Sigmoid colon (tissue), 7 donors: ENCODE results near the gene CD44. TPM values are rescaled to one million over a fixed set of nuclear protein-coding genes. Genes with fewer than 3 reads are reported as not detected.

Experiments
- DNase-seq: peaks from one replicate; pipeline ENCODE4 v3.0.0-alpha.2; 2019
- H3K27ac ChIP-seq, 4 donors: fragments of 200-600 bp; sonication (generic); one replicate each; pipeline ENCODE4 v1.5.1; 2016 to 2019; ENCODE audit warnings: mild to moderate bottlenecking in 1 of 4
- H3K27me3 ChIP-seq, 3 donors: fragments of 200-600 bp; sonication (generic); one replicate each; pipeline ENCODE4 v1.5.1; 2019; ENCODE audit warnings: mild to moderate bottlenecking in 1 of 3
- H3K36me3 ChIP-seq, 4 donors: fragments of 200-600 bp; sonication (generic); one replicate each; pipeline ENCODE4 v1.5.1; 2016 to 2019
- H3K4me1 ChIP-seq, 4 donors: fragments of 200-600 bp; sonication (generic); one replicate each; pipeline ENCODE4 v1.5.1; 2017 to 2019
- H3K4me3 ChIP-seq, 4 donors: fragments of 200-600 bp; sonication (generic); one replicate each; pipeline ENCODE4 v1.5.1; 2017 to 2019; ENCODE audit warnings: mild to moderate bottlenecking in 2 of 4, moderate library complexity in 1 of 4
- H3K9me3 ChIP-seq, 4 donors: fragments of 200-600 bp in 3 of 4; sonication (generic) in 3 of 4; one replicate each; pipeline versions ENCODE4 v1.5.1 to v1.6.1; 2013 to 2019
- CTCF ChIP-seq, 4 experiments: fragments of 450-650 bp in 3 of 4; fragments of 200-600 bp in 1 of 4; IDR thresholded peaks; one replicate each; pipeline ENCODE4 v1.5.1; 2016 to 2019; ENCODE audit warnings: antibody characterized with exemption in 4 of 4, mild to moderate bottlenecking in 3 of 4, moderate library complexity in 2 of 4
- EP300 ChIP-seq, 4 donors: sonication (generic); formaldehyde crosslinking; IDR thresholded peaks; one replicate each; pipeline ENCODE4 v1.6.1; 2017; ENCODE audit warnings: antibody characterized with exemption in 4 of 4
- POLR2A ChIP-seq, 2 donors: fragments of 450-650 bp; IDR thresholded peaks; one replicate each; pipeline ENCODE4 v1.6.1; 2016; ENCODE audit warnings: antibody characterized with exemption in 2 of 2, mild to moderate bottlenecking in 2 of 2, moderate library complexity in 2 of 2
- POLR2AphosphoS5 ChIP-seq, 4 donors: sonication (generic); formaldehyde crosslinking; IDR thresholded peaks; one replicate each; pipeline ENCODE4 v1.6.1; 2017; ENCODE audit warnings: antibody characterized with exemption in 4 of 4
- WGBS, 2 donors: extraction: QIAGEN DNeasy Blood & Tissue Kit; methylation state at CpG; one replicate each; pipeline ENCODE4 v1.1.7; 2013; 5-methylcytosine and 5-hydroxymethylcytosine counted together
- intact Hi-C: fragments of 100-400 bp; cut with DNase I; formaldehyde crosslinking; loops from one replicate; pipeline ENCODE4 v1.15.1; 2023
- polyA plus RNA-seq, 3 donors: library from polyadenylated mRNA; stranded (reverse); fragments of 200-250 nt; gene quantifications; one replicate each; pipeline ENCODE4 v1.2.3, GENCODE V29; 2013
- total RNA-seq, 4 donors: library from RNA; depleted of rRNA; stranded (reverse); fragments of >200 nt; gene quantifications; one replicate each; pipeline ENCODE4 v1.1.0, GENCODE V29; 2016
- donor health status: healthy with polysubstance abuse.
- donor health status: Bipolar disorder and iron deficiency.
- donor health status: healthy.

CD44 gene
- total and polyA plus RNA-seq, 7 donors: 28.4 to 228 (median 76.4) TPM

DNA sequence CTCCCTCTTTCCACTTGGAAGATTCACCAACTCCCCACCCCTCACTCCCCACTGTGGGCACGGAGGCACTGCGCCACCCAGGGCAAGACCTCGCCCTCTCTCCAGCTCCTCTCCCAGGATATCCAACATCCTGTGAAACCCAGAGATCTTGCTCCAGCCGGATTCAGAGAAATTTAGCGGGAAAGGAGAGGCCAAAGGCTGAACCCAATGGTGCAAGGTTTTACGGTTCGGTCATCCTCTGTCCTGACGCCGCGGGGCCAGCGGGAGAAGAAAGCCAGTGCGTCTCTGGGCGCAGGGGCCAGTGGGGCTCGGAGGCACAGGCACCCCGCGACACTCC, 397 bp upstream of the CD44 start:
- Histone ChIP-seq H3K4me1 (peaks cover 0 to 49% (median 42%) of the 10 kb centered on the region in 4 donors), H3K36me3 (no peaks in the 10 kb centered on the region), H3K4me3 (peak overlapping the region; percentile 65 to 90 (median 82)), H3K9me3 (no peaks in the 10 kb centered on the region), H3K27ac (peak overlapping the region; percentile 81 to 94 (median 92)), H3K27me3 (no peaks in the 10 kb centered on the region)
- TF ChIP-seq POLR2A (IDR thresholded peaks at IDR 0.05) (no peak), POLR2AphosphoS5 (IDR thresholded peaks at IDR 0.05) (no peak), CTCF (IDR thresholded peaks at IDR 0.05) (no peak), EP300 (IDR thresholded peaks at IDR 0.05) (no peak)
- 4 to 9% methylated on average over 16 of the region's 16 CpGs for WGBS, 2 donors
- intact Hi-C loops: loop anchor here (5.0 to 10.0 kb wide), 2 partner anchors 164 to 224 kb away; partner anchors contain the start of genes APIP and PDHX
- no peak for DNase-seq

GRCh38 chr11:35139722-35140282, 831 bp downstream of the CD44 start:
- Histone ChIP-seq H3K4me1 (peaks cover 0 to 61% (median 54%) of the 10 kb centered on the region in 4 donors), H3K27me3 (no peaks in the 10 kb centered on the region), H3K36me3 (no peaks in the 10 kb centered on the region), H3K9me3 (no peaks in the 10 kb centered on the region), H3K27ac (peak overlapping the region; percentile 81 to 94 (median 92)), H3K4me3 (peak overlapping the region; percentile 65 to 90 (median 82))
- intact Hi-C loops: loop anchor here (2.0 to 10.0 kb wide), 5 partner anchors 38 to 225 kb away; partner anchors contain the start of genes APIP and PDHX
- TF ChIP-seq POLR2A (IDR thresholded peaks at IDR 0.05) (no peak), EP300 (IDR thresholded peaks at IDR 0.05) (no peak), CTCF (IDR thresholded peaks at IDR 0.05) (no peak), POLR2AphosphoS5 (IDR thresholded peaks at IDR 0.05) (peak in 1 of 4 donors; percentile 45)
- WGBS, 2 donors: 1 to 3% methylated on average over 8 of the region's 8 CpGs
- no peak for DNase-seq

DNA sequence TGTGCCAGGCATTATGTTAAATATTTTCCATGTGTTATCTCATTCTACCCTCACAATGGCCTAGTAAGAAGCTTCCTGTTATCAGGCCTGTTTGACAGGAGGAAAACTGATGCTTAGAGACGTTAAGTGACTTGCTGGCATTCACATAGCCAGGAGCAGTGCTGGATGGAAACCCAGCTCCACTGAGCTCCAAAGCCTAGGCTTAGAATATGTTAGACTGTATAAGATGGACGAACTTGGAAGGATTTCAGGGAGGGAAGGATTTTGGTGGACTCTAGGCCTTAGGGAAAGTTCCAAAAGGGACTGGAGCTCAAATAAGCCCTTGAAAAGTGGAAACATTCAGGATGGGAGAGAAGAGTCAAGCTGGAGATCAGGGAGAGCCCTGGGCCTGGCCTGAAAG, 2.1 kb downstream of the CD44 start:
- no peak for DNase-seq
- 19 to 26% methylated on average over 2 of the region's 2 CpGs for WGBS, 2 donors
- Histone ChIP-seq H3K27ac (peak overlapping the region; percentile 81 to 94 (median 92)), H3K9me3 (no peaks in the 10 kb centered on the region), H3K36me3 (no peaks in the 10 kb centered on the region), H3K27me3 (no peaks in the 10 kb centered on the region), H3K4me3 (peak overlapping the region; percentile 65 to 90 (median 82)), H3K4me1 (peaks cover 0 to 74% (median 62%) of the 10 kb centered on the region in 4 donors)
- intact Hi-C loops: loop anchor here (2.0 to 5.0 kb wide), 3 partner anchors 39 to 101 kb away; no protein-coding TSS in a partner anchor
- TF ChIP-seq POLR2A (IDR thresholded peaks at IDR 0.05) (no peak), EP300 (IDR thresholded peaks at IDR 0.05) (no peak), POLR2AphosphoS5 (IDR thresholded peaks at IDR 0.05) (no peak), CTCF (IDR thresholded peaks at IDR 0.05) (no peak)

DNA sequence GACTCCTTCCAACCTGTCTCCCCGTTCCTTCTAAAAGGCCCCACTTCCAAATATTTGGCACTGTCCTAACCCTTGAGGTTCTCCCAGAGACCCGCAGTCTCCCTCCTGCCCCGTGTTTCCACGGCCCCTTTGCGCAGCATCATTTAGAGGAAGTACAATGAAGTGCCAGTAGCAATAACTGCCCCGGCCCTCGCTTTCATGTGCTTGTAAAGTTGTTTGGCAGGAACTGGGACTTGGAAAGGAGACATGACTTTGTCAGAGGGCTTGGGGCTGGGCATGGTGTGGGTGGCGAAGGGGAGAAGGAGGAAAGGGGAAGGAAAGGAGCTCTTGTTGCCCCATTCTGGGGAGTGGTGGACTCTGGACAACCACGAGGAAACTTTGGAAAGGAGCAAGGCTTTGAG, 2.6 kb downstream of the CD44 start:
- Histone ChIP-seq H3K4me1 (peaks cover 0 to 79% (median 64%) of the 10 kb centered on the region in 4 donors), H3K36me3 (no peaks in the 10 kb centered on the region), H3K27me3 (no peaks in the 10 kb centered on the region), H3K4me3 (peak overlapping the region in 3 of 4 donors; percentile 65 to 90 (median 77)), H3K27ac (peak overlapping the region; percentile 81 to 94 (median 92)), H3K9me3 (no peaks in the 10 kb centered on the region)
- 4 to 13% methylated on average over 9 of the region's 9 CpGs for WGBS, 2 donors
- intact Hi-C loops: loop anchor here (2.0 to 5.0 kb wide), 3 partner anchors 39 to 101 kb away; no protein-coding TSS in a partner anchor
- TF ChIP-seq POLR2AphosphoS5 (IDR thresholded peaks at IDR 0.05): peak in 3 of 4 donors; percentile 36 to 54 (median 41)
- TF ChIP-seq CTCF (IDR thresholded peaks at IDR 0.05): no peak
- TF ChIP-seq POLR2A (IDR thresholded peaks at IDR 0.05): no peak
- TF ChIP-seq EP300 (IDR thresholded peaks at IDR 0.05): no peak
- peak; percentile 86 for DNase-seq
